Measurements from ENCODE around the gene ELP1. TPM values are rescaled to one million over a fixed set of nuclear protein-coding genes. Genes with fewer than 3 reads are reported as not detected.

Gene ELP1
- total and polyA plus RNA-seq, 2 of the 4 experiments (the other 2 are of a cell fraction) = 20.0 to 43.2 TPM

DNA sequence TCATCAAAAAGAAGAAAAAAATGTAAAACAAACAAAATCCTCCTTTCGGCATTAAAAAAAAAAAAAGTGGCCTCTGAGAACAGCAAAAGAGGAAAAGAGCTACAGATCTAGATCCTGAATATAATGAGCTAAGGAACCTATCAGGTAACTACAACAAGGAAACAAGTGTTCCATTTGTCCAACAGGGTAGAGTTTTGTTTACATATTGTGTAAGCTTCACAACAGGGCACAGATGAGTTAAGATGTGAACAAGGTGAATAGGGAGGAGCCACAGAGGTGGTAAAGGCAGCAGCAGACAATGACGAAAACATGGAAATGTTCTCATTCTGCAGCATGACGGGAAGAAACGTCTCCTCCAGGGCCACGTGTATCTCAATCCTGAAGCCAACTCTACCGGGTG lies 14.4 kb downstream of the ELP1 start:
- dilution Hi-C loops (cut with HindIII; ENCODE audit: low sequenced_read_pairs, unreplicated experiment) = no loop called here
- DNase-seq = no peak

More for the DNA sequence above, 14.4 kb downstream of the ELP1 start:
- no peaks in the 10 kb centered on the region for H3K27me3 ChIP-seq (ENCODE audit: control insufficient read depth, insufficient read depth, low read length)
- no peak for ATAC-seq (ENCODE audit: low read depth)
- H3K4ac ChIP-seq (ENCODE audit: low read depth, low read length) = no peak overlapping the region
- H3K9ac ChIP-seq (ENCODE audit: low read depth, low read length) = no peak overlapping the region
- no peak overlapping the region for H4K5ac ChIP-seq (ENCODE audit: low read depth, low read length)
- no peak overlapping the region for H3K27ac ChIP-seq (ENCODE audit: insufficient read depth, low read length)
- intact Hi-C loops (cut with micrococcal nuclease) = no loop called here
- no peak overlapping the region for H3K18ac ChIP-seq (ENCODE audit: low read depth, low read length)
- BruUV-seq (replicated peaks) = no TSS peak
- no peak overlapping the region for H2BK5ac ChIP-seq (ENCODE audit: low read depth, low read length, poor library complexity, severe bottlenecking)
- H2BK15ac ChIP-seq (ENCODE audit: low read depth, low read length) = no peak overlapping the region
- H3K9me3 ChIP-seq (ENCODE audit: control insufficient read depth, insufficient read depth, low read length) = no peaks in the 10 kb centered on the region
- H2AK5ac ChIP-seq (ENCODE audit: low read depth, low read length) = no peak overlapping the region
- no peaks in the 10 kb centered on the region for H3K9me1 ChIP-seq (ENCODE audit: insufficient read depth, low read length)
- H3K56ac ChIP-seq (ENCODE audit: extremely low read depth, insufficient read depth, low read length) = no peak overlapping the region
- H4K8ac ChIP-seq (ENCODE audit: low read depth in 2 of 2, low read length in 2 of 2) = no peak overlapping the region
- no peaks in the 10 kb centered on the region for H4K20me1 ChIP-seq (ENCODE audit: insufficient read depth, low read length)
- WGBS, 2 experiments (ENCODE audit: extremely low coverage in 2 of 2, insufficient read length in 1 of 2) = no CpG with 5 or more reads among the region's 6 CpGs
- no peak overlapping the region for H3K4me3 ChIP-seq (ENCODE audit: insufficient read depth, low read depth, low read length)
- TF ChIP-seq, protein P1, sequence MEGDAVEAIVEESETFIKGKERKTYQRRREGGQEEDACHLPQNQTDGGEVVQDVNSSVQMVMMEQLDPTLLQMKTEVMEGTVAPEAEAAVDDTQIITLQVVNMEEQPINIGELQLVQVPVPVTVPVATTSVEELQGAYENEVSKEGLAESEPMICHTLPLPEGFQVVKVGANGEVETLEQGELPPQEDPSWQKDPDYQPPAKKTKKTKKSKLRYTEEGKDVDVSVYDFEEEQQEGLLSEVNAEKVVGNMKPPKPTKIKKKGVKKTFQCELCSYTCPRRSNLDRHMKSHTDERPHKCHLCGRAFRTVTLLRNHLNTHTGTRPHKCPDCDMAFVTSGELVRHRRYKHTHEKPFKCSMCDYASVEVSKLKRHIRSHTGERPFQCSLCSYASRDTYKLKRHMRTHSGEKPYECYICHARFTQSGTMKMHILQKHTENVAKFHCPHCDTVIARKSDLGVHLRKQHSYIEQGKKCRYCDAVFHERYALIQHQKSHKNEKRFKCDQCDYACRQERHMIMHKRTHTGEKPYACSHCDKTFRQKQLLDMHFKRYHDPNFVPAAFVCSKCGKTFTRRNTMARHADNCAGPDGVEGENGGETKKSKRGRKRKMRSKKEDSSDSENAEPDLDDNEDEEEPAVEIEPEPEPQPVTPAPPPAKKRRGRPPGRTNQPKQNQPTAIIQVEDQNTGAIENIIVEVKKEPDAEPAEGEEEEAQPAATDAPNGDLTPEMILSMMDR (conservative IDR thresholded peaks at IDR 0.05; ENCODE audit: low read depth, low read length) = no peak
- TF ChIP-seq BHLHE40 (IDR thresholded peaks at IDR 0.05; ENCODE audit: low read depth, low read length) = no peak
- TF ChIP-seq SMC3 (IDR thresholded peaks at IDR 0.05; ENCODE audit: low read depth, low read length) = no peak
- no peak for TF ChIP-seq POLR2A (IDR thresholded peaks at IDR 0.05; ENCODE audit: low read depth, low read length)
- no peak for TF ChIP-seq ELK1 (IDR thresholded peaks at IDR 0.05; ENCODE audit: borderline replicate concordance, low read depth, low read length)
- TF ChIP-seq CHD1 (IDR thresholded peaks at IDR 0.05; ENCODE audit: low read depth, low read length) = no peak
- TF ChIP-seq MAZ (IDR thresholded peaks at IDR 0.05; ENCODE audit: borderline replicate concordance, low read depth, low read length) = no peak
- no peak for TF ChIP-seq RFX5 (IDR thresholded peaks at IDR 0.05; ENCODE audit: low read depth, low read length)
- no peak overlapping the region for H2AFZ ChIP-seq (replicated peaks; ENCODE audit: low read length, poor library complexity)
- H3K79me1 ChIP-seq (ENCODE audit: low read depth in 1 of 2, low read length in 2 of 2) = no peaks in the 10 kb centered on the region
- in situ Hi-C loops (cut with MboI; ENCODE audit: low sequenced_read_pairs) = no loop called here
- no peak overlapping the region for H3K4me2 ChIP-seq (ENCODE audit: low read depth, low read length)
- ChIA-PET CTCF (interaction anchor here (0.6 to 0.7 kb wide), 3 partner anchors 27 to 198 kb away, joined by 3 to 5 read pairs (median 3); no protein-coding TSS in a partner anchor), POLR2A (ENCODE audit: unreplicated experiment) (no interaction called here)
- no peaks in the 10 kb centered on the region for H3K4me1 ChIP-seq (ENCODE audit: control insufficient read depth, insufficient read depth, low read length)
- H4K91ac ChIP-seq (ENCODE audit: insufficient read depth, low read depth, low read length) = no peak overlapping the region
- H2BK20ac ChIP-seq (ENCODE audit: low read depth, low read length) = no peak overlapping the region
- no peak overlapping the region for H2BK120ac ChIP-seq (ENCODE audit: low read depth, low read length)
- H2AK9ac ChIP-seq (replicated peaks; ENCODE audit: low read depth, low read length, poor library complexity) = no peak overlapping the region
- no peak overlapping the region for H3K23ac ChIP-seq (ENCODE audit: low read depth, low read length)
- H3K14ac ChIP-seq (replicated peaks; ENCODE audit: low read depth, low read length) = no peak overlapping the region
- peaks cover 20% of the 10 kb centered on the region for H3K36me3 ChIP-seq (ENCODE audit: control insufficient read depth, insufficient read depth, low read length)
